Stomach smooth muscle (tissue), 2 donors: Measurements from ENCODE around the gene ZNF474.

Source experiments
- H3K27ac ChIP-seq: one replicate; pipeline ENCODE4 v1.7.0; 2013; ENCODE audit warnings: mild to moderate bottlenecking, low read length, inconsistent platforms
- H3K27me3 ChIP-seq, 2 donors: one replicate each; pipeline ENCODE4 v1.7.0; 2013; ENCODE audit warnings: low read length in 2 of 2; ENCODE audit not compliant: insufficient read depth in 2 of 2, control insufficient read depth in 1 of 2
- H3K36me3 ChIP-seq, 2 donors: one replicate each; pipeline ENCODE4 v1.7.0; 2013; ENCODE audit warnings: low read length in 2 of 2; ENCODE audit not compliant: control insufficient read depth in 2 of 2, insufficient read depth in 2 of 2
- H3K4me1 ChIP-seq: one replicate; pipeline ENCODE4 v1.7.0; 2013; ENCODE audit warnings: low read length; ENCODE audit not compliant: control insufficient read depth, insufficient read depth
- H3K4me3 ChIP-seq, 2 donors: one replicate each; pipeline ENCODE4 v1.7.0; 2013; ENCODE audit warnings: low read length in 2 of 2
- H3K9ac ChIP-seq, 2 donors: one replicate each; pipeline ENCODE4 v1.7.0; 2013; ENCODE audit warnings: low read length in 2 of 2, mild to moderate bottlenecking in 1 of 2
- H3K9me3 ChIP-seq, 2 donors: one replicate each; pipeline ENCODE4 v1.7.0; 2013; ENCODE audit warnings: low read length in 2 of 2; ENCODE audit not compliant: control insufficient read depth in 2 of 2
- donor health status: healthy.
- donor health status: Pancreatic carcinoma.

Gene ZNF474

DNA sequence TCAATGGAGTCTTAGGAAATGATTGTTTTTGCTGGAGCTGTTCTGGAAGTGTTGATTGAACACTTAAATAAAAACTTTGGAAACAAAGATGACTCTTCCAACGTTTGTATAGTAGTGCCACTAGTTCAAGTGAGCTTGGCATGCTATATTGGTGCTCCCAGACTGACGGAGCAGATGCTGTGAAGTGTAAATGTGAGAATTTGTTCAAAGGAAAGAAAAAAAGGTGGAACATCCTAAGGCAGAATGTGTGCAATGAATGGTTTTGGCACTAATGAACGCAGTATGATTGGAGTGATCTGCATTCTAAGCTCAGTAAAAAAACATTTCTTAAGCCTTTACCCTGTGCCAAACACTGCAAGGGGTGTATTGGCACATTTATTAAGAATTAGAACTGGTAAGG is 69.8 kb downstream of the ZNF474 start:
- Histone ChIP-seq H3K27me3 (no peaks in the 10 kb centered on the region), H3K27ac (no peak overlapping the region), H3K4me3 (no peak overlapping the region), H3K4me1 (no peaks in the 10 kb centered on the region), H3K9me3 (no peaks in the 10 kb centered on the region), H3K36me3 (no peaks in the 10 kb centered on the region), H3K9ac (no peak overlapping the region)

DNA sequence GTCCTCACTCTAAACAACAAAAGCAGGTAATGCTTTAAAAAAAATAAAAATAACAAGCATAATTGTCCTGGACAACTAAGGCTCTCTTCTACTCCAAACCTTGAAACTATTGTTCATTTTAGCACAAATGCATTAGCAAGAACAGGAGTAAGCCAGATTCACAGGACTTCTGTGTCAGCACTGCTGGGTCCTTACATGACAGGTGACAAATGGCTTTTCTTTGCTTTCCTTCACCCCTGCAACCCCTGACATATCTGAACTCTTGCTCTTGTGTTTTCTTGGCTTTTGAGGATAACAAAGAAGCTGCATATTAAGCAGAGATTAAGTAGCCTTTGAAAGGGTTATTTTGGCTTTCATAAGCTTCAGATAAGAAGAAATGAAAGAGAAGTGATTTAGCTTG is 71.1 kb downstream of the ZNF474 start:
- Histone ChIP-seq H3K9me3 (no peaks in the 10 kb centered on the region), H3K4me3 (no peak overlapping the region), H3K9ac (no peak overlapping the region)

GRCh38 chr5:122200865-122201264 is 71.5 kb downstream of the ZNF474 start:
- no peaks in the 10 kb centered on the region for H3K4me1 ChIP-seq
- no peak overlapping the region for H3K27ac ChIP-seq
- no peaks in the 10 kb centered on the region for H3K36me3 ChIP-seq
- no peaks in the 10 kb centered on the region for H3K9me3 ChIP-seq
- no peak overlapping the region for H3K9ac ChIP-seq
- H3K4me3 ChIP-seq = no peak overlapping the region
- H3K27me3 ChIP-seq = no peaks in the 10 kb centered on the region

More for the DNA sequence above, 71.1 kb downstream of the ZNF474 start:
- Histone ChIP-seq H3K4me1 (no peaks in the 10 kb centered on the region), H3K27ac (no peak overlapping the region), H3K27me3 (no peaks in the 10 kb centered on the region), H3K36me3 (no peaks in the 10 kb centered on the region)

- Histone ChIP-seq H3K9me3 (no peaks in the 10 kb centered on the region), H3K27me3 (no peaks in the 10 kb centered on the region), H3K4me1 (no peaks in the 10 kb centered on the region), H3K36me3 (no peaks in the 10 kb centered on the region), H3K4me3 (no peak overlapping the region), H3K9ac (no peak overlapping the region), H3K27ac (no peak overlapping the region)
Observed at GRCh38 chr5:122201365-122201764, 72.0 kb downstream of the ZNF474 start.

- no peaks in the 10 kb centered on the region for H3K4me1 ChIP-seq
- H3K4me3 ChIP-seq = no peak overlapping the region
- no peaks in the 10 kb centered on the region for H3K9me3 ChIP-seq
- H3K9ac ChIP-seq = no peak overlapping the region
- no peaks in the 10 kb centered on the region for H3K36me3 ChIP-seq
- no peaks in the 10 kb centered on the region for H3K27me3 ChIP-seq
- no peak overlapping the region for H3K27ac ChIP-seq
Observed at GRCh38 chr5:122202952-122203351, 73.6 kb downstream of the ZNF474 start.
